ENCODE results near the gene CCR3.

Gene CCR3

GRCh38 chr3:46299608-46300460 is 57.6 kb downstream of the CCR3 start:
- no peak overlapping the region for H3K4me3 ChIP-seq (replicated peaks in 1 of 2; ENCODE audit: low read depth in 2 of 2, low read length in 2 of 2)
- no peak for DNase-seq (ENCODE audit: low read depth in 2 of 2)
- TF ChIP-seq CTCF (IDR thresholded peaks at IDR 0.05; ENCODE audit: low read depth, low read length), result no peak

DNA sequence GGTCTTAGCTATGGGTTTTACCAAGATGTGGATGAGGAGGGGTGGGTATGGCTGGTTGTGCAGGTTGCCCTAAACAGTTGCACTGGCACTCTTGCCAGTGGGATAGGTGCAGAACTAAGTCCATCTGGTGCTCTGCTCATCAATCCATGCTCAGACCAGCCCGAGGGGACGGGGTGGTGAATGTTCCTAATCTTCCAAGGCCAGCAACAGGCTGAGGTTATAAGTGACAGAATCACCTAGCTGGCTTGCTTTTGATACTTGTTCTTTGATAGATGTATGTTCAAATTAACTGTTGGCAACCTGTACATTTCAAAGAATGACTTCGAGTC is 58.2 kb downstream of the CCR3 start:
- DNase-seq (ENCODE audit: low read depth in 2 of 2), result no peak
- no peak overlapping the region for H3K4me3 ChIP-seq (replicated peaks in 1 of 2; ENCODE audit: low read depth in 2 of 2, low read length in 2 of 2)
- TF ChIP-seq CTCF (IDR thresholded peaks at IDR 0.05; ENCODE audit: low read depth, low read length), result no peak

- no peak for TF ChIP-seq CTCF (IDR thresholded peaks at IDR 0.05; ENCODE audit: low read depth, low read length)
- no peak for DNase-seq (ENCODE audit: low read depth in 2 of 2)
- no peak overlapping the region for H3K4me3 ChIP-seq (replicated peaks in 1 of 2; ENCODE audit: low read depth in 2 of 2, low read length in 2 of 2)
Measured at GRCh38 chr3:46301122-46301835, 59.0 kb downstream of the CCR3 start.

DNA sequence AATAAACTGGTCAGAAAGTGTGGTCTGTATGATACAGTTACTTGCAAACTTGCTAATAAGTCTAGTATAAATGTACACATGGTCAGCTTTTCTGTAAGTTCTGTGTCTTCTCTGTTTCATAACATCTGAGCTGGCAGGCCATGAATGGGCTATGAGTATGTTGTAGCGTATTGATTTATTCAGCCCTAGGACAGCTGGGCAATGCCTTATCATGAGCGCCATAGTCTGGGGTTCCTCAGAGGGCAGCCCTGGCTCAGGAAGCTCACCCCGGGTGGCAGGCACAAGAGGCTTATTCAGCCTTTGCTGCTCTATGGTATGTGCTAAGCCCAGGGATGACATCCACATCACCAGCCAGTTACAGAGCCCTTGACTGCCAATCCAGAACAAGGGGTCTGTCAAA is 61.0 kb downstream of the CCR3 start:
- H3K4me3 ChIP-seq (replicated peaks in 1 of 2; ENCODE audit: low read depth in 2 of 2, low read length in 2 of 2), result no peak overlapping the region
- no peak for DNase-seq (ENCODE audit: low read depth in 2 of 2)
- no peak for TF ChIP-seq CTCF (IDR thresholded peaks at IDR 0.05; ENCODE audit: low read depth, low read length)

DNA sequence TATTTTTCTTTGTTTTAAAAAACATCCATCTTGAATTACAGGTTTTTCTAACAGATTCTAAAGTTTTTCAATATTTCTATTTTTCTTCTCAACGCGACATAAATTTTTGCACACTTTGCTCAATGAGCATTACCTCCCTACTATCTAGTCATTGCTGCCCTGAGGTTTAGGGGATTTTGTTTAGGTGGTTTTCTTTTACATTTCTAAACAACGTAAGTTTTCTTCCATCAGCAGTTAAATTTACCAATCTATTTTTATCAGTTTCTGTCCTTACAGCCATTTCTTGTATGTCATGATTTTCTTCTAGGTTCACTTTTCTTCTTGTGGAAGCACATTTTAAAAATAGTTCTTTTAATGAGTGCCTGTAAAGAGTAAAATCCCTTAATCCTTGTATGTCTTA is 62.5 kb downstream of the CCR3 start:
- no peak overlapping the region for H3K4me3 ChIP-seq (replicated peaks in 1 of 2; ENCODE audit: low read depth in 2 of 2, low read length in 2 of 2)
- DNase-seq (ENCODE audit: low read depth in 2 of 2), result no peak
- TF ChIP-seq CTCF (IDR thresholded peaks at IDR 0.05; ENCODE audit: low read depth, low read length), result no peak

- H3K4me3 ChIP-seq (replicated peaks in 1 of 2; ENCODE audit: low read depth in 2 of 2, low read length in 2 of 2), result no peak overlapping the region
- peak; percentile 34 to 41 for DNase-seq (ENCODE audit: low read depth in 2 of 2)
- TF ChIP-seq CTCF (IDR thresholded peaks at IDR 0.05; ENCODE audit: low read depth, low read length), result no peak
Measured at GRCh38 chr3:46312991-46313390, 70.7 kb downstream of the CCR3 start.
